Chondrocyte (in vitro differentiated cells): Measurements from ENCODE around the gene NSUN6. TPM values are rescaled to one million over a fixed set of nuclear protein-coding genes. Genes with fewer than 3 reads are reported as not detected.
"Not testable (repeated sequence)": the region's sequence is repeated elsewhere in the genome, so short reads cannot be mapped to it uniquely, and the experiment has no call there.

ENCODE experiments used
- DNase-seq: peaks from one replicate; pipeline ENCODE4 v3.0.0; 2021; ENCODE audit warnings: mixed read lengths, low spot score
- H3K27ac Mint-ChIP-seq: one replicate; pipeline ENCODE4 v1.8.0; 2021; ENCODE audit warnings: mild to moderate bottlenecking, moderate library complexity, mixed read lengths; ENCODE audit not compliant: unreplicated experiment
- H3K27me3 Mint-ChIP-seq: 2 replicates; pipeline ENCODE4 v1.8.0; 2021; ENCODE audit warnings: low read depth, mixed read lengths
- H3K36me3 Mint-ChIP-seq: 2 replicates; pipeline ENCODE4 v1.8.0; 2021; ENCODE audit warnings: low read depth, mixed read lengths
- H3K4me1 Mint-ChIP-seq: 2 replicates; pipeline ENCODE4 v1.8.0; 2021; ENCODE audit warnings: low read depth, mild to moderate bottlenecking, mixed read lengths
- H3K4me3 Mint-ChIP-seq: one replicate; pipeline ENCODE4 v1.8.0; 2021; ENCODE audit warnings: mild to moderate bottlenecking, moderate library complexity, mixed read lengths; ENCODE audit not compliant: unreplicated experiment
- H3K9me3 Mint-ChIP-seq: 2 replicates; pipeline ENCODE4 v1.8.0; 2021; ENCODE audit warnings: low read depth, mixed read lengths
- CTCF ChIP-seq: fragments of 200-600 bp; sonication (generic); IDR thresholded peaks from 2 replicates; pipeline ENCODE4 v1.5.0; 2021; ENCODE audit warnings: antibody characterized with exemption, mild to moderate bottlenecking, moderate library complexity
- total RNA-seq: library from RNA; stranded (reverse); gene quantifications from 3 replicates; pipeline ENCODE4 v1.2.1, GENCODE V29; 2021

NSUN6 gene
- total RNA-seq, 1 donor from 2014 or later, result 3.3 TPM

GRCh38 chr10:18650404-18650997, 886 bp downstream of the NSUN6 start:
- Mint-ChIP-seq H3K4me3 (peak overlapping the region; percentile 90), H3K4me1 (peaks cover 30% of the 10 kb centered on the region), H3K27me3 (no peaks in the 10 kb centered on the region), H3K9me3 (no peaks in the 10 kb centered on the region), H3K27ac (no peak overlapping the region), H3K36me3 (no peaks in the 10 kb centered on the region)
- no peak for DNase-seq
- no peak for TF ChIP-seq CTCF

GRCh38 chr10:18649364-18649959, 1.9 kb downstream of the NSUN6 start:
- H3K4me1 Mint-ChIP-seq, result peaks cover 30% of the 10 kb centered on the region
- no peak for TF ChIP-seq CTCF
- no peak overlapping the region for H3K27ac Mint-ChIP-seq
- no peak for DNase-seq
- no peaks in the 10 kb centered on the region for H3K27me3 Mint-ChIP-seq
- H3K36me3 Mint-ChIP-seq, result no peaks in the 10 kb centered on the region
- H3K9me3 Mint-ChIP-seq, result no peaks in the 10 kb centered on the region
- peak overlapping the region; percentile 42 for H3K4me3 Mint-ChIP-seq

GRCh38 chr10:18647945-18648344, 3.4 kb downstream of the NSUN6 start:
- H3K27ac Mint-ChIP-seq, result no peak overlapping the region

GRCh38 chr10:18647151-18647550, 4.2 kb downstream of the NSUN6 start:
- no peak for DNase-seq
- Mint-ChIP-seq H3K36me3 (peaks cover 1% of the 10 kb centered on the region), H3K9me3 (no peaks in the 10 kb centered on the region), H3K27ac (no peak overlapping the region), H3K4me1 (peaks cover 28% of the 10 kb centered on the region), H3K27me3 (no peaks in the 10 kb centered on the region), H3K4me3 (no peak overlapping the region)
- no peak for TF ChIP-seq CTCF

More at GRCh38 chr10:18647945-18648344, 3.4 kb downstream of the NSUN6 start:
- Mint-ChIP-seq H3K36me3 (peaks cover 1% of the 10 kb centered on the region), H3K4me3 (no peak overlapping the region), H3K9me3 (no peaks in the 10 kb centered on the region), H3K27me3 (no peaks in the 10 kb centered on the region), H3K4me1 (peaks cover 30% of the 10 kb centered on the region)
- no peak for DNase-seq
- TF ChIP-seq CTCF, result no peak

- H3K27ac Mint-ChIP-seq, DNase-seq, H3K36me3 Mint-ChIP-seq, H3K4me3 Mint-ChIP-seq, H3K27me3 Mint-ChIP-seq, H3K9me3 Mint-ChIP-seq, H3K4me1 Mint-ChIP-seq: not testable (repeated sequence)
Observed at GRCh38 chr10:18639719-18640118, 11.7 kb downstream of the NSUN6 start.

- DNase-seq, H3K36me3 Mint-ChIP-seq, H3K4me1 Mint-ChIP-seq, H3K27me3 Mint-ChIP-seq, H3K27ac Mint-ChIP-seq, H3K9me3 Mint-ChIP-seq, H3K4me3 Mint-ChIP-seq: not testable (repeated sequence)
Observed at GRCh38 chr10:18637400-18637799, 14.0 kb downstream of the NSUN6 start.
